K562 (cell line): ENCODE measurements around the gene LRIT1.

ENCODE experiments used
- ATF2 ChIP-seq: sonication (generic); formaldehyde crosslinking; IDR thresholded peaks from 2 replicates; pipeline ENCODE4 v1.8.1; 2022; ENCODE audit warnings: missing genetic modification reagents
- ATF6 ChIP-seq: sonication (generic); formaldehyde crosslinking; IDR thresholded peaks from 2 replicates; pipeline ENCODE4 v1.4.0; 2020; ENCODE audit warnings: mild to moderate bottlenecking, missing genetic modification reagents
- CHD1 ChIP-seq: fragments of 200-600 bp; sonication (generic); IDR thresholded peaks from one replicate; pipeline ENCODE4 v1.6.1; 2012; ENCODE audit warnings: mild to moderate bottlenecking, moderate library complexity, low read length, inconsistent platforms
- FOXA3 ChIP-seq, 2 experiments: fragments of 450-650 bp in 1 of 2; sonication (generic) in 1 of 2; formaldehyde crosslinking; IDR thresholded peaks in 1 of 2; conservative IDR thresholded peaks in 1 of 2; 2 replicates each; pipeline versions ENCODE4 v1.4.0 to v1.8.0; 2020 to 2022; ENCODE audit warnings: mild to moderate bottlenecking in 2 of 2, missing genetic modification reagents in 1 of 2
- FOXJ2 ChIP-seq: fragments of 200-800 bp; sonication (Bioruptor generic); IDR thresholded peaks from 2 replicates; pipeline ENCODE4 v1.6.1; 2016; ENCODE audit warnings: missing genetic modification characterization, missing compliant biosample characterization
- KDM1A ChIP-seq, 2 experiments: fragments of 450-650 bp; IDR thresholded peaks; 2 replicates each; pipeline ENCODE4 v1.6.1; 2016; ENCODE audit warnings: mild to moderate bottlenecking in 2 of 2
- MAFK ChIP-seq: IDR thresholded peaks from 2 replicates; pipeline ENCODE4 v1.6.1; 2011; ENCODE audit warnings: low read length, improper control_type of control experiment
- POLR2A ChIP-seq: fragments of 450-650 bp; conservative IDR thresholded peaks from 2 replicates; pipeline ENCODE4 v1.6.1; 2016
- REST ChIP-seq, 2 experiments: fragments of 450-650 bp; formaldehyde crosslinking in 1 of 2; IDR thresholded peaks; 2 replicates each; pipeline versions ENCODE4 v1.4.0 to v1.6.1; 2014 to 2020; ENCODE audit warnings: mild to moderate bottlenecking in 2 of 2, borderline replicate concordance in 1 of 2, low read depth in 1 of 2

GRCh38 chr10:84196941-84197340, 44.4 kb downstream of the LRIT1 start:
- no peak for TF ChIP-seq ATF2 (CRISPR knock-in tag)
- no peak for TF ChIP-seq REST (IDR thresholded peaks at IDR 0.05; ENCODE audit: borderline replicate concordance)
- no peak for TF ChIP-seq REST (CRISPR knock-in tag; IDR thresholded peaks at IDR 0.05; ENCODE audit: low read depth)
- no peak for TF ChIP-seq CHD1
- TF ChIP-seq FOXA3 (CRISPR knock-in tag; conservative IDR thresholded peaks at IDR 0.05 in 1 of 2, IDR thresholded peaks at IDR 0.05 in 1 of 2), result no peak
- no peak for TF ChIP-seq KDM1A (IDR thresholded peaks at IDR 0.05)
- no peak for TF ChIP-seq FOXJ2 (tag)
- TF ChIP-seq MAFK, result no peak
- no peak for TF ChIP-seq POLR2A
- TF ChIP-seq ATF6 (CRISPR knock-in tag), result no peak
